Measurements from ENCODE around the gene GFI1.

The GFI1 gene

GRCh38 chr1:92478393-92478792 lies 8.3 kb downstream of the GFI1 start:
- no peak overlapping the region for H3K4me3 ChIP-seq (ENCODE audit: low read depth, low read length)
- in situ Hi-C loops (cut with HindIII; ENCODE audit: low sequenced_read_pairs): no loop called here
- TF ChIP-seq CTCF (IDR thresholded peaks at IDR 0.05; ENCODE audit: low read depth, low read length, missing control alignments): no peak

GRCh38 chr1:92476071-92476631 lies 10.6 kb downstream of the GFI1 start:
- in situ Hi-C loops (cut with HindIII; ENCODE audit: low sequenced_read_pairs): no loop called here
- DNase-seq (ENCODE audit: low read depth): no peak
- no peak overlapping the region for H3K4me3 ChIP-seq (ENCODE audit: low read depth, low read length)
- no peak for TF ChIP-seq CTCF (IDR thresholded peaks at IDR 0.05; ENCODE audit: low read depth, low read length, missing control alignments)

More at GRCh38 chr1:92478393-92478792, 8.3 kb downstream of the GFI1 start:
- no peak for DNase-seq (ENCODE audit: low read depth)

- in situ Hi-C loops (cut with HindIII; ENCODE audit: low sequenced_read_pairs): no loop called here
- no peak for DNase-seq (ENCODE audit: low read depth)
- TF ChIP-seq CTCF (IDR thresholded peaks at IDR 0.05; ENCODE audit: low read depth, low read length, missing control alignments): no peak
- no peak overlapping the region for H3K4me3 ChIP-seq (ENCODE audit: low read depth, low read length)
These were observed 11.7 kb downstream of the GFI1 start for GRCh38 chr1:92475029-92475428.

DNA sequence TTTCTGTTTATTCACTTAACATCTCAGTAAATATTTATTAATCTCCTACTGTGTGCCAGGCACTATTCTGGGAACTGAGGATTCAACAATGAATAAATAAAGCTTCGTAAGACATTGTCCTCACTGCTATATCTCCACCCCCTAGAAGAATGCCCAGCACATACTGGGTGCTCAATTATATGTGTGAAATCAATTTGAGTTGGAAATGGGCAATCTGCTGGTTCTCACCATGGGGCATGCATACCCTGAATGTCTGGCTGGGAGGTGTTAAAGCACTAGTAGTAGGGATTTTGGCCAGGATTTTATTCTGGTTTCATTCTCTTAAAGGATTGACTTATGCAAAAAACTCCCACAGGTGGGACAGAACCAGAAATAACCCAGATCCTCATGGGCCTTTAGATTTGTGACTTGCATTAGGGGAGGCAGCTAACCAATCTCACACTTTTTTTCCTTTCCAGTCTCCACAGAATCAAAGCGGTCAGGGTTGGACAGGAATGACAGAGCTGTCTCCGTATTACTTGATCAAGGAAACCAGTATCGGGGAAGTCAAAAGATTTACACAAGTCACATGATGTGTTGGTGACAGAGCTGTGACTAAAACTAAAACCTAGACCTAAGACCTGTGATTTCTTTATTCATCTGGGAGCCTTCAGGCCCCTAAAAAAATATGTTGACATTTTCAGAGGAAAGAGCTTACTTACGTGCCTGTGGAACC lies 12.8 kb downstream of the GFI1 start:
- no peak for DNase-seq (ENCODE audit: low read depth)
- in situ Hi-C loops (cut with HindIII; ENCODE audit: low sequenced_read_pairs): loop anchor here (5.0 kb wide), 1 partner anchor 33 kb away; no protein-coding TSS in a partner anchor
- TF ChIP-seq CTCF (IDR thresholded peaks at IDR 0.05; ENCODE audit: low read depth, low read length, missing control alignments): no peak
- H3K4me3 ChIP-seq (ENCODE audit: low read depth, low read length): no peak overlapping the region

- TF ChIP-seq CTCF (IDR thresholded peaks at IDR 0.05; ENCODE audit: low read depth, low read length, missing control alignments): no peak
- DNase-seq (ENCODE audit: low read depth): no peak
- H3K4me3 ChIP-seq (ENCODE audit: low read depth, low read length): no peak overlapping the region
- in situ Hi-C loops (cut with HindIII; ENCODE audit: low sequenced_read_pairs): loop anchor here (5.0 kb wide), 1 partner anchor 37 kb away; no protein-coding TSS in a partner anchor
These were observed 16.5 kb downstream of the GFI1 start for GRCh38 chr1:92470216-92470615.

DNA sequence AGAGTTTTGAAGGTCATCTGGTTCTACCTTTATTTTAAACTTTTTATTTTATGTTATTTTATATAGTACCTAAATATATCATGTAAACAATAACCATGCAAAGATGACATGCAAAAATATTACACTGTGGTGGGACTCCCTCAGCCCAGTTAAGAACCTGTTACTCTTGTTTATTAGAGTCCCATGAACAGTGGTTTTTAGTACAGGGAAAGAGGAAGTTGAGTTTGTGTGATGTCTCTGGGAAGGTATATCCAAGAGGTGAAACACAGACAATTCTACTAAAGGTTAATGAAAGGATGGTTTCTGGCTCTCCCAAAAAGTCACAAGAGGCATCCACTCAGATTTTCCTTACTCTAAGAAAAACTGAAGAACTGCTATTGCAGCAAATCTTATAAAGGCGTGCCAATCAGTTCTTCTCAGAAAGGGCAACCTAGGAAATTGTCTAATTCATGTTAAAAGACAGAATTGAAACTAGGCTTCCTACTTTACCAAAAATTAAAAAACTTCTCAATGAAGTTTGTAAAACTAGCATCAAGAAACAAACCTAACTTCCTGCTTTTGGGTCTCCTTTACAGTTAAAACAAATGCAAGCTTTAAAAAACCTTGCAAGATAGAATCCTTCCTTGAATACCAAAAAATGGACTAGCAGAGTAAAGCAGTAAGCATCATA lies 19.9 kb downstream of the GFI1 start:
- TF ChIP-seq CTCF (IDR thresholded peaks at IDR 0.05; ENCODE audit: low read depth, low read length, missing control alignments): no peak
- DNase-seq (ENCODE audit: low read depth): no peak
- no peak overlapping the region for H3K4me3 ChIP-seq (ENCODE audit: low read depth, low read length)
- in situ Hi-C loops (cut with HindIII; ENCODE audit: low sequenced_read_pairs): no loop called here

Data from astrocyte of the cerebellum (primary cell).